C4-2B (cell line): ENCODE data around the gene CRY1.

Source experiments
- H3K27ac ChIP-seq: fragments of 450-650 bp; 2 replicates; pipeline ENCODE4 v1.5.1; 2017
- CTCF ChIP-seq: fragments of 450-650 bp; conservative IDR thresholded peaks from 2 replicates; pipeline ENCODE4 v1.5.1; 2017; ENCODE audit warnings: mild to moderate bottlenecking
- ZFX ChIP-seq: fragments of 450-650 bp; IDR thresholded peaks from 2 replicates; pipeline ENCODE4 v1.6.1; 2017

Gene CRY1

GRCh38 chr12:107033758-107034739 is 59.3 kb downstream of the CRY1 start:
- TF ChIP-seq CTCF (no peak), ZFX (no peak)
- H3K27ac ChIP-seq, result no peak overlapping the region

- no peak overlapping the region for H3K27ac ChIP-seq
- TF ChIP-seq CTCF (no peak), ZFX (no peak)
These were observed 61.1 kb downstream of the CRY1 start for GRCh38 chr12:107032266-107032665.

- H3K27ac ChIP-seq, result no peak overlapping the region
- TF ChIP-seq ZFX (no peak), CTCF (no peak)
These were observed 62.3 kb downstream of the CRY1 start for GRCh38 chr12:107031061-107031460.

GRCh38 chr12:107029081-107029480 is 64.3 kb downstream of the CRY1 start:
- no peak for TF ChIP-seq CTCF
- no peak for TF ChIP-seq ZFX

GRCh38 chr12:107027636-107028053 is 65.7 kb downstream of the CRY1 start:
- TF ChIP-seq ZFX, result no peak
- TF ChIP-seq CTCF, result no peak
- H3K27ac ChIP-seq, result no peak overlapping the region

More at GRCh38 chr12:107029081-107029480, 64.3 kb downstream of the CRY1 start:
- no peak overlapping the region for H3K27ac ChIP-seq

GRCh38 chr12:107026806-107027635 is 66.3 kb downstream of the CRY1 start:
- no peak overlapping the region for H3K27ac ChIP-seq
- no peak for TF ChIP-seq ZFX
- TF ChIP-seq CTCF, result no peak

GRCh38 chr12:107026356-107026755 is 67.0 kb downstream of the CRY1 start:
- H3K27ac ChIP-seq, result peak overlapping the region; percentile 28; the same call in 1 of the 2 replicates
